GM18520 (cell line): ENCODE data around the gene RASSF5.

Source experiments
- ATAC-seq: cut with Tn5 transposase; IDR thresholded peaks from one replicate; pipeline ENCODE4 v1.9.1; 2021; ENCODE audit not compliant: unreplicated experiment

The RASSF5 gene

GRCh38 chr1:206496131-206496793 lies 11.1 kb upstream of the RASSF5 start:
- peak; percentile 48 for ATAC-seq

DNA sequence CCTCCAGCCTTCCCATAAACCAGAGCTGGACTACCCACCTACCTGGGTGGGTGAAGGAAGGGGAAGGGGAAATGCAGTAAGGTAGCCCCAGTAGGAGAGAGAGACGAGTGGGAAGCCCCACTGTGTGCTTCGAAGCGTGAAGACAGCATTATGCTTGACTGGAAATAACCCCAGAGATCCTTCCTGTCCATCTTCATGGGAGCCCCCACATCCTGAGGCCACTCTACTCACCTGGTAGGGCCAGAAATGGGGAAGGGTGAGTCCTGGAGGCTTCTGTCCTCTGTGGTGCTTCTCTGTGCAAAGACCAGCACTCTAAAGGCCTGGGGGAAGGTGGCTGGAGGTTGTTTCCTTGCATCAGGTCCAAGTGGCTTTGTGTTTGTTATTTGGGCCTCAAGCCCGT lies 10.0 kb upstream of the RASSF5 start:
- no peak for ATAC-seq

GRCh38 chr1:206497774-206498173 lies 9.6 kb upstream of the RASSF5 start:
- no peak for ATAC-seq

- ATAC-seq: no peak
Observed at GRCh38 chr1:206498685-206499084, 8.6 kb upstream of the RASSF5 start.

GRCh38 chr1:206500046-206500445 lies 7.3 kb upstream of the RASSF5 start:
- ATAC-seq: no peak

DNA sequence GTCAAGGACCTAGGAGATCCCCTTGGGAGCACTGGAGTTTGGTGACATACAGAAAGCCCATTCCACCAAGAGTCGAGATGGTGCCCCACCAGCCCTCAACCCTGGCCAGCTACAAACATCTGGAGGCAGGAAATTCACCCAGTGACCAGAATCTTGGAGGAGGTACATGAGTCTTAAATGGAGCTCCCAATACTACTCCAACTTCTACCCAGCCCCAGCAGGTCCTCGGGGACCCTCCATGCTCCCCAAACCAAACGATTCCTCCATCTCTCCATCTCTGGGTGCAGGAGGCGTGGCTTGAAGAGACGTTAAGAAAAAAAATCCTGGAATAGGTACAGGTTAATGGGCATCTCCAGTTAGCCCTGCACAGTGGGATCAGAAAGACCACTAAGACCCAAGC lies 5.5 kb upstream of the RASSF5 start:
- no peak for ATAC-seq

DNA sequence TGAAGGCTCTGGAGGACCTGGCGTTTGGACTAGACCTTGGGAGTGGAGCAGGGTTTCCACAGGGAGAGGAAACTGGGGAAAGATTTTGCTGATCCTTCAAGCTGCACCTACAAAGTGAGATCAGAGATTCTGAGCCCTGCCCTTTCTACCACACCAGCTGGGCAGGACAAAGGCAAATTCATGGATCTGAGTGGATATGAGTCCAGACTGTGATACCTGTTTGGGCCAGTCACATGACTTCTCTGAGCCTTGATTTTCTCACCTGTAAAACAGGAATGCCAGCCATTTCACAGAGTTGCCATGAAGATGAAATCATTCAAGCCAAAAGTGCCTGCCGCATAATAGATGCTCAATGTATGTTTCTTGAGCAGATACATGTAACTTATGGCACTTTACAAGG lies 4.9 kb upstream of the RASSF5 start:
- ATAC-seq: no peak

- no peak for ATAC-seq
Observed at GRCh38 chr1:206502812-206503211, 4.5 kb upstream of the RASSF5 start.

DNA sequence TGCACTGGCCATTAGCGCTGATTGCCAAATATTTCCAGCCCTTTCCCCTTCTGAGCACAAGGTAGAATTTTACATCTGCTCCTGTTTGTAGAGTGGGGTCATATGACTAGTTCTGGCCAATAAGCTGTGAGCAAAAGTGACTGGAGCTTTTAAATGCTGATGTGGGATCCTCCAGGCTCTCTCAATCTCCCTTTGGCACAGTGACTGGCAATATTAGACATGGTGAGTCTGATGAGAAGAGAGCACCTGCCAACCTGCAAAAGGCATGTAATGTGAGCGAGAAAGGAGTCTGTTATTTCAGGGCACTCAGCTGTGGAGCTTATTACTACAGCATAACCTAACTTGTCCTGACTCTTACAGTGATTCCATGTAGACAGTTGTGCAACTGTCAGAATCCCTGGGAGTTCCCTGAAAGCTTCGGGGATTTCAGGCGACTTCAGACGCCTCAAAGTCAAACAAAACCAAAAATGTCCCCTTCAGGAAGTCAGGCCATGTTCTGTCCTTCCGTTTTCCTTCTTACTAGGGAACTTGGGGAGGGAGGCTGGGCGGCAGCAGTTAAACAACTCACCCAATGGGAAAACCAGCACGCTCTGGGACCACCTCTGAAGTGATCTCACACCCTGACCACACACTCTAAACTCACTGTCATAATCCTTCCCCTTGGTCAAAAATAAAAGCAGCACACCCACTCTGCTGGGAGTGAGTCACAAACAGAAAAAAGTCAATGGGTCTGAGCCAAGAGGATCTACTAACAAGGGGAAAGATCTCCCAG lies 3.6 kb upstream of the RASSF5 start:
- peak; percentile 48 for ATAC-seq

DNA sequence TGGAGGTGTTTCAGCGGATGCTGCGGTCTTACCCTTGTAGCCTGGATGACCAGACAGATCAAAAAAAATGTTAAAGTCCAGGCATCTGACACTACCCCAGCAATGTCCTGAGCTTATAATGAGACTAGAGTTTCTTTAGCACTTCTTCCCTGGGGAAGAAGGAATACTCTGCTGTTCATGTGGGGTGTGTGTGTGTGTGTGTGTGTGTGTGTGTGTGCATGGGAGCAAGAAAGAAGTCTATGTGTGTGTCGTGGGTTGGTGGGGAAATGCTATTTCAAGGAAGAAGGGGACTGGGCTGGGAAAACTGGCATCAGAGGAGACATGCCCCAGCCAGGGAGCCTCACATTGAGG lies 3.0 kb upstream of the RASSF5 start:
- no peak for ATAC-seq

DNA sequence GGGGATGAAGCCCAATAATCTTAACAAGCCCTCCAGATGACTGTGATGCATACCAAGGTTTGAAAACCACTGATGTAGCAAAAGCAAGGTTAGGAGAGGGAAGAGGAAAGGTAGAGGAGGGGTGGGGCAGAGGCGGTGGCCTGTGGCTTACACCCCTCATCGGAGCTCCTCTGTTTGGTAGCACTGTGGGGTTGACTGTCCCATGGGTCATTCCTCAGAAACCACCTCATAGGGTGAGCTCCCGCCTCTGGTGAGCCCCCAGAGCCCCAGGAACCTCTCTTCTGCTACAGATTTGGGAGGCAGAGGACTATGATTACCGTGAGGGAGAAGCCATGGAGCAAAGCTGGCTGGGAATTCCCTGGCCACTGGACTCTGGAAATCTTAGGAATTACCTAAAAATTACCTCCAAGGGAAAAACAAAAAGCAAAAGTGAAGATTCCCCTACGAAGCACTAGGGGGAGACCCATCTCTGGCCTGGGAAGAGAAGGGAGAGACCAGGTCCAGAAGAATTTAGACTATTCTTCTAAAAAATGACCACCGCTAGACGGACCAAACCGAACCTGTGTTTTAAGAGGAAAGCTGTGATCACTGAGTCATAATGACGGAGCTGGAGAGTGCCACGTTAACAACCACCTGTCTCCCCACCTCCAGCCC lies 1.5 kb upstream of the RASSF5 start:
- no peak for ATAC-seq

DNA sequence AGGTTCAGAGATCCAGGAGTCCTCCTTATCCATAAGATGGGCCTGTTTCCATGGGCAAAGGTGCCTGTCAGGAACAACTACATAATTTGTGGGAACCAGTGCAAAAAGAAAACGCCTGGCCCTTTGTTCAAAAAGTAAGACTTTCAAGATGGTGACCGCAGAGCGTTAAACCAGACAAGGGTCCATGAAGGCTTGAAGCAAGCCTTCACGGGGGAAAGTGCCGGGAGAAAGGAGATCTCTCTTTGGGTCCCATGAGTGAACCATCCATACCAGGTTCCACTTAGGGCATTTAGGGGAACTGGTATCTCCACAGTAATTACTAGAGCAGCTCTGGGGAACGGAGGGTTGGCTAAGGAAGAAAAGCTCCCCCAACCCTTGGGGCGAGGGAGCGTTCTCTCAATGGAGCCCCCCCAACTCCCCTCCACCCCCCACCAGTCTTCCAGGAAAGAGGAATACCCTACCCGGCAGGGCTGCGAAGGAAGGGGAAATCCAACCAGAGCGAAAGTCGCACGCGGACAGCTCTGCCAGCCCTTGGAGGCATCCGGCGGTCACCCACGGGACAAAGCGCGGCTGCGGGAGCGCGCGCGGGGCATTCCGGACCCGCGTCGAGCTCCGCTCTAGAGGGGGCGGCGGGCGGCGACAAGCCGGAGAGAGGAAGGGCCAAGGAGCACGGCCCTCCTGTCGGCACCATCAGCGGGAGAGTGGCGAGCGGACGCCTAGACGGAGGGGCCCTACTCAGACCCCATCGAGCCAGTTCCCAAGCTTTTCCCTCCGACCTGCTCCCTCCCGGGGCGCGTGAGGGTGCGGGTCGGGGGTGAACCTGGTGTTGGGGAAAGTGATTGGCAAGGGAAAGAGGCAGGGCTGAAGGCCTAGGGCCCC lies 687 bp upstream of the RASSF5 start:
- no peak for ATAC-seq

DNA sequence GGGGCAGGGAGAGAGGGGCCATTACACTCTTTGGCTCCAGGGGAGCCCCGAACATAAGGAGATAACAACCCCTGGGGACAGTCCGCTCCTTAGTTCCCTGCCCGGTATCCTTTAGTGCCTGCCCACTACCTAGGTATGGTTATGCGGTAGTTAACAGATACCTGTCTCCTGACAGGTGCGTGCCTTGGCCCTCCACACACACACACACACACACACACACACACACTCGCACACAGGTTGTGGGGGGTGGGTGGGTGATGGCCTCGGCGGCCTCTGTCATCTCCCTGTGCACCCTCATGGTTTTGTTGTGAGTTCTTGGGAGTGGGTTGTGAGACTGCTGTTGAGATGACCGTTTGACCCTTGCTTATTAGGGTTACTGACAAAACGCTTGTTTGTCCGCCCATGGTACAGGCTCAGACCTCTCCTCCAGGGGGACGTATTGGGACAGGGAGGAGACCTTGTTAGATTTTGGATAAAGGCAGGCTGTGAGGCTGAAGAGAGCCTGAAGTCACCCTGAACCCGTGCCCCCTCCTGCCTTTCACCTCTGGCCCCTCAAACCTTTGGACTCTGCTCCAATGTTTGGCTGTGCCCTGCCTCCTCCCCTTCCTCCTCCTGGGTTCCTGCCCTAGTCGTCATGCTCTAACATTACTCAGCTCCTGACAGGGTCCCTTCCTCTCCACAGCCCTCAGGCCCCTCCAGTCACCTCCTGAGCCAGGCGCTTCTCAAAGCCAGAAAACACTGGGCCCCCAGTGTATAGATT lies 979 bp downstream of the RASSF5 start:
- no peak for ATAC-seq

DNA sequence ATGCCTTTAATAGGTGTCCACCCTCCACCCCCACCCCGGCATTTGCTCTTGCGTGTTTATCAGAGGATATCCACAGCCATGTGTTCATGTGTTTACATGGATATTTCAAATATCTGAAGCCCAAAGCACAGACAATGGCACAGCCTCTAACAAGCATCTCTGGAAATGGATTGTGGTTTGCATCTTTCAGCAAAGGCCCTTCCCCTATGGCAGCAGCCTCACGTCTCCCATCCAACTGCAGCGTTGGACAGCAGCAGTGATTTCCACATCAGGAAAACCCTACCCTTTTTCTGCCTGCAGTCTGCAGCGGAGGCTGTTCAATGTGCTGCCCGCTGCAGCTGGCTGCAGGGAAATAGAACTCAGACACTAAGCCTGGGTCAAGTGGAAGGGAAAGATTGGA lies 1.6 kb downstream of the RASSF5 start:
- ATAC-seq: no peak

- no peak for ATAC-seq
Observed at GRCh38 chr1:206509612-206510257, 2.4 kb downstream of the RASSF5 start.

DNA sequence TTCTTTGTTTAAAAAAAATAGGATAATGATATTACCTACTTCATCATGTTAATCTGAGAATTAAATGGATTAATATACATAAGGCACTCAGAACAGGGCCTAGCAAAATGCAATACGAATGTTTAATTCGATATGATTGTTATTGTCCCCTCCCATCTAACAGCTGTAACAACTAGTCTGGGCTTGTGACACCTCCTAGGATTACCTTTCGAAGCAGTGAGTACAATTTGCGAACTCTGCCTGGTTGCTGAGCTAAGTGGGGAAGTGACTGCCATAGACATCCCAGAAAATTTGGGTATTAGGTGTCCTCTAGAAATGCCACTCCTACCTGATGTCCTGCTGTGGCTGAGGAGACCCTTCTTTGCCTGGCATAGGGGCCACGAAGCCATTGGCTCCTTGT lies 3.0 kb downstream of the RASSF5 start:
- no peak for ATAC-seq

GRCh38 chr1:206511362-206512057 lies 4.2 kb downstream of the RASSF5 start:
- no peak for ATAC-seq

GRCh38 chr1:206512058-206512850 lies 4.9 kb downstream of the RASSF5 start:
- no peak for ATAC-seq

GRCh38 chr1:206512851-206513180 lies 5.5 kb downstream of the RASSF5 start:
- no peak for ATAC-seq
